GM06990 (cell line): ENCODE data around the gene LAMB1.

ENCODE experiments used
- DNase-seq: peaks from one replicate; pipeline ENCODE4 v3.0.0-alpha.2; 2011; ENCODE audit not compliant: insufficient read length; ENCODE audit errors: extremely low read depth
- H3K27me3 ChIP-seq: replicated peaks from 2 replicates; pipeline ENCODE4 v1.6.0; 2011; ENCODE audit warnings: low read length; ENCODE audit not compliant: control insufficient read depth, insufficient read depth
- H3K36me3 ChIP-seq: 2 replicates; pipeline ENCODE4 v1.5.1; 2011; ENCODE audit warnings: low read length; ENCODE audit not compliant: control insufficient read depth, insufficient read depth
- H3K4me3 ChIP-seq: replicated peaks from 2 replicates; pipeline ENCODE4 v1.5.1; 2011; ENCODE audit warnings: low read depth, mild to moderate bottlenecking, control low read depth, low read length
- CTCF ChIP-seq: IDR thresholded peaks from 2 replicates; pipeline ENCODE4 v1.5.1; 2011; ENCODE audit warnings: low read length, control low read depth, mild to moderate bottlenecking, inconsistent platforms; ENCODE audit not compliant: insufficient read depth, poor library complexity, severe bottlenecking

LAMB1 gene

GRCh38 chr7:107938456-107939250 is 64.3 kb downstream of the LAMB1 start:
- TF ChIP-seq CTCF, result no peak
- H3K36me3 ChIP-seq, result peaks cover 3% of the 10 kb centered on the region
- H3K27me3 ChIP-seq, result no peaks in the 10 kb centered on the region
- H3K4me3 ChIP-seq, result no peak overlapping the region
- no peak for DNase-seq

- H3K27me3 ChIP-seq, result no peaks in the 10 kb centered on the region
- peaks cover 3% of the 10 kb centered on the region for H3K36me3 ChIP-seq
- no peak for TF ChIP-seq CTCF
- DNase-seq, result no peak
- no peak overlapping the region for H3K4me3 ChIP-seq
These were observed 65.4 kb downstream of the LAMB1 start for GRCh38 chr7:107937531-107937930.

- no peak for DNase-seq
- H3K36me3 ChIP-seq, result peaks cover 5% of the 10 kb centered on the region
- H3K27me3 ChIP-seq, result no peaks in the 10 kb centered on the region
- H3K4me3 ChIP-seq, result no peak overlapping the region
- TF ChIP-seq CTCF, result no peak
These were observed 66.6 kb downstream of the LAMB1 start for GRCh38 chr7:107936312-107936711.

- Histone ChIP-seq H3K27me3 (no peaks in the 10 kb centered on the region), H3K36me3 (peaks cover 5% of the 10 kb centered on the region), H3K4me3 (no peak overlapping the region)
- TF ChIP-seq CTCF, result no peak
- DNase-seq, result no peak
These were observed 67.8 kb downstream of the LAMB1 start for GRCh38 chr7:107934991-107935770.

GRCh38 chr7:107933386-107934013 is 69.5 kb downstream of the LAMB1 start:
- TF ChIP-seq CTCF, result no peak
- no peak for DNase-seq
- Histone ChIP-seq H3K36me3 (peaks cover 2% of the 10 kb centered on the region), H3K27me3 (no peaks in the 10 kb centered on the region), H3K4me3 (no peak overlapping the region)
